ENCODE data around the gene ISG15. TPM values are rescaled to one million over a fixed set of nuclear protein-coding genes. Genes with fewer than 3 reads are reported as not detected.
A peak's percentile ranks its signal among the peaks of the same experiment; 100 is the strongest.

The ISG15 gene
- total RNA-seq, 2 donors from 2014 or later: 8.3 to 29.0 TPM

GRCh38 chr1:998745-998994 is 14.6 kb upstream of the ISG15 start:
- intact Hi-C loops (cut with DNase I): no loop called here
- H3K4me3 ChIP-seq: no peak overlapping the region
- peaks cover 3 to 24% of the 10 kb centered on the region in 2 donors for H3K27me3 ChIP-seq
- DNase-seq (peak in 1 of 4 donors; percentile 27), ATAC-seq (no peak)
- peak overlapping the region in 3 of 4 donors; percentile 93 to 96 (median 94) for H3K27ac ChIP-seq
- no peaks in the 10 kb centered on the region for H3K36me3 ChIP-seq (replicated peaks in 1 of 2; ENCODE audit: insufficient read depth in 1 of 2, low read depth in 2 of 2)
- H3K9me3 ChIP-seq: no peaks in the 10 kb centered on the region
- TF ChIP-seq POLR2A (IDR thresholded peaks at IDR 0.05): no peak
- no peak for TF ChIP-seq CTCF (IDR thresholded peaks at IDR 0.05)
- H3K4me1 ChIP-seq: peaks cover 40% of the 10 kb centered on the region
- 1% methylated on average over 12 to 23 of the region's 27 CpGs for WGBS, 2 donors

GRCh38 chr1:998995-999724 is 14.1 kb upstream of the ISG15 start:
- H3K9me3 ChIP-seq: no peaks in the 10 kb centered on the region
- H3K27ac ChIP-seq: peak overlapping the region; percentile 93 to 96 (median 94)
- DNase-seq (peak in 1 of 4 donors; percentile 29), ATAC-seq (no peak)
- H3K27me3 ChIP-seq: peaks cover 3 to 24% of the 10 kb centered on the region in 2 donors
- TF ChIP-seq POLR2A (IDR thresholded peaks at IDR 0.05): no peak
- no peak for TF ChIP-seq CTCF (IDR thresholded peaks at IDR 0.05)
- WGBS, 2 donors: 1 to 2% methylated on average over 9 to 46 of the region's 86 CpGs
- intact Hi-C loops (cut with DNase I): no loop called here
- no peaks in the 10 kb centered on the region for H3K36me3 ChIP-seq (replicated peaks in 1 of 2; ENCODE audit: insufficient read depth in 1 of 2, low read depth in 2 of 2)
- no peak overlapping the region for H3K4me3 ChIP-seq
- H3K4me1 ChIP-seq: peaks cover 41% of the 10 kb centered on the region

GRCh38 chr1:999725-1000356 is 13.5 kb upstream of the ISG15 start, which contains the start of gene HES4:
HES4 (minus strand) TSS chr1:1000097; CDS start chr1:999973, 124 bp downstream.
- peaks cover 48% of the 10 kb centered on the region for H3K4me1 ChIP-seq
- peak; percentile 83 to 91 (median 89) for DNase-seq

GRCh38 chr1:1000357-1001056 is 12.8 kb upstream of the ISG15 start:
- H3K4me1 ChIP-seq: peaks cover 55% of the 10 kb centered on the region
- H3K27ac ChIP-seq: peak overlapping the region; percentile 93 to 96 (median 94)
- H3K36me3 ChIP-seq (replicated peaks in 1 of 2; ENCODE audit: insufficient read depth in 1 of 2, low read depth in 2 of 2): no peaks in the 10 kb centered on the region
- intact Hi-C loops (cut with DNase I): no loop called here
- WGBS, 2 donors: 1% methylated on average over 71 of the region's 75 CpGs; no CpG with 5 or more reads in 1 of the 2 donors
- TF ChIP-seq CTCF (IDR thresholded peaks at IDR 0.05) (peak in 3 of 7 experiments; percentile 20 to 33 (median 24)), POLR2A (IDR thresholded peaks at IDR 0.05) (peak; percentile 28 to 76 (median 73))
- H3K9me3 ChIP-seq: no peaks in the 10 kb centered on the region
- peaks cover 3 to 24% of the 10 kb centered on the region in 2 donors for H3K27me3 ChIP-seq
- peak; percentile 39 for ATAC-seq
- H3K4me3 ChIP-seq: peak overlapping the region; percentile 3 to 5
- DNase-seq: peak; percentile 78 to 87 (median 82)

More at GRCh38 chr1:999725-1000356, 13.5 kb upstream of the ISG15 start, which contains the start of gene HES4:
- no peaks in the 10 kb centered on the region for H3K9me3 ChIP-seq
- no peaks in the 10 kb centered on the region for H3K36me3 ChIP-seq (replicated peaks in 1 of 2; ENCODE audit: insufficient read depth in 1 of 2, low read depth in 2 of 2)
- peak; percentile 81 for ATAC-seq
- H3K27ac ChIP-seq: peak within 1 kb of the TSS; percentile 93 to 96 (median 94)
- WGBS, 2 donors: 0% methylated on average over 69 of the region's 95 CpGs; no CpG with 5 or more reads in 1 of the 2 donors
- peak within 1 kb of the TSS; percentile 3 to 5 for H3K4me3 ChIP-seq
- H3K27me3 ChIP-seq: peaks cover 3 to 24% of the 10 kb centered on the region in 2 donors
- intact Hi-C loops (cut with DNase I): no loop called here
- TF ChIP-seq CTCF (IDR thresholded peaks at IDR 0.05) (no peak), POLR2A (IDR thresholded peaks at IDR 0.05) (peak; percentile 63 to 83 (median 65))

Measured in body of pancreas (tissue), 4 donors.